Measurements from ENCODE around the gene HOXB4.

The HOXB4 gene

DNA sequence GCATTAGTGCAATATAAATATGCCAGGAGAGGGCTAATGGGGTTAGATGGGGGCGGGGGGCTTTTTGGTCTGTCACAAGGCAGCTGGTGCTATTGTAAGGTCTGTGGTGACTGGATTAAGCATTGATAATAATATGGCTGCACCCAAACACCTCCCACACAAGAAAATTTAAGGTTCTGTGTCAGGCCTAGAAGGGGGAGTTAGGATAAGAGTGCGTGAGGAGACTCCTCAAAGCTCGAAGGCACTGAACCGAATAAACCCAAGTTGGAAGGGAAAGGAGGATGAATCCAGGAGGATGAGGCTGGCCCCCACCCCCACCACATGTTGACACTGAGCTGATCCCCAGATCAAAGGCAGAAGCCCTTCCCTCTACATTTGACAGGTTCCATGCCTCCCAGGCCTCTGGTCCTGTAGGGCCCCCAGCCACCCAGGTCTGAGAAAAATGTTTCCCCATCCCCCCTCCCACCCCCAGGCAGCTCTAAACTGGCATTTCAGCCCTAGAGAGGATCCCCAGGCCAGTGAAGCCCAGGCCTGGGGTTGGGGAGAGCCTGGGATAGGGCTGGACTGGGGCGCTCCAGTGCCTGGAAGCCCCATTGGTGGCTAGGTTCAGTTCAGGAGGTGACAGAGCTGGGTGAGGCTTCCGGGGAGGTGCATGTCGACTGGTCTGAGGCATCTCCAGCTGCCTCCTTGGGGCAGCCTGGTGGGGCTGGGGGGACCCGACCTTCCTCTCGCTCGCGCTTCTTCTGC is 49.0 kb downstream of the HOXB4 start:
- no peak for DNase-seq (ENCODE audit: low read depth in 3 of 3)

GRCh38 chr17:48528153-48528935 is 49.8 kb downstream of the HOXB4 start:
- DNase-seq (ENCODE audit: low read depth in 3 of 3), result no peak

DNA sequence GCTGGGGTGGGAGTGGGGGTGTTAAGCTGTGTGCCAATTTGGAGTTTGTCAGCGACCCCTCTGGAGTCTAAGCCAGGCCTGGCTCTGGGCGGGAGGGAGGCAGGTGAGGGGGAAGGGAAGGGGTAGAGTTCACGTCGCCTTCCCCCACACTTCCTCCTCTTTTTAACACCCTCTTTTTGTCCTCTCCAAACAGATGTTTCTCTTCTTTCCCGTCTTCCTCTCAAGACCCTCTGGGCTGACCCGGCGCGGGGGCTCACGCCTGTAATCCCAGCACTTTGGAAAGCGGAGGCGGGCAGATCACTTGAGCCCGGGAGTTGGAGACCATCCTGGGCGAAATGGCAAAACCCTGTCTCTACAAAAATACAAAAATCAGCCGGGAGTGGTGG is 50.6 kb downstream of the HOXB4 start:
- DNase-seq (ENCODE audit: low read depth in 3 of 3), result no peak

- DNase-seq (ENCODE audit: low read depth in 3 of 3), result no peak
Measured at GRCh38 chr17:48526608-48527546, 51.3 kb downstream of the HOXB4 start.
